DOHH2 (cell line): ENCODE measurements around the gene IL6R.

ENCODE experiments used
- CTCF ChIP-seq: fragments of 200-600 bp; sonication (generic); IDR thresholded peaks from one replicate; pipeline ENCODE4 v1.5.1; 2014; ENCODE audit warnings: antibody characterized with exemption, mild to moderate bottlenecking, low read depth, low read length; ENCODE audit not compliant: poor library complexity, severe bottlenecking
- EZH2phosphoT487 ChIP-seq: fragments of 200-600 bp; sonication (generic); IDR thresholded peaks from 2 replicates; pipeline ENCODE4 v1.6.1; 2017; ENCODE audit warnings: borderline replicate concordance, mild to moderate bottlenecking, antibody characterized with exemption, low read length, moderate library complexity, mixed read lengths

DNA sequence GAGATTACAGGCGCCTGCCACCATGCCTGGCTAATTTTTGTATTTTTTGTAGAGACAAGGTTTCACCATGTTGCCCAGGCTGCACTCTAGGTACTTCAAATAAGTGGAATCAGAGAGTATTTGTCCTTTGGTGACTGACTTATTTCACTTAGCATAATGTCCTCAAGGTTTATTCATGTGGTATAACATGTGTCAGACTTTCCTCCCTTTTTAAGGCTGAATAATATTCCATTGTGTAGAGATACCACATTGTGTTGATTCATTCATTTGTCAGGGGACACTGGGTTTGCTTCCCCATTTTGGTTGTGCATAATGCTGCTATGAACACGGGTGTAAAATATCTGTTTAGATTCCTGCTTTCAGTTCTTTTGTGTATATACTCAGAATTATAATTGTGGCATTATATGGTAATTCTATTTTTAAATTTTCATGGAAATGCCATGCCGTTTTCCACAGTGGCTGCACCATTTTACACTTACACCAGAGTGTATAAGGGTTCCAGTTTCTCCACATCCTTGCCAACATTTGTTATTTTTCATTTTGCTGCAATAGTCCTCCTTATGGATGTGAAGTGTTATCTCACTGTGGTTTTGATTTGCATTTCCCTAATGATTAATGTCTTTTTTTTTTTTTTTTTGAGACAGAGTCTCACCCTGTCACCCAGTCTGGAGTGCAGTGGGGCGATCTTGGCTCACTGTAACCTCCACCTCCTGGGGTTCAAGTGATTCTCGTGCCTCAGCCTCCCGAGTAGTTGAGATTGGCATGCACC, 35.1 kb downstream of the IL6R start:
- TF ChIP-seq CTCF = no peak
- TF ChIP-seq EZH2phosphoT487 = no peak
